Measurements from ENCODE around the gene ST6GALNAC3. TPM values are rescaled to one million over a fixed set of nuclear protein-coding genes. Genes with fewer than 3 reads are reported as not detected.

Gene ST6GALNAC3
- total RNA-seq, 1 experiment from 2014 or later, result 2.2 TPM

DNA sequence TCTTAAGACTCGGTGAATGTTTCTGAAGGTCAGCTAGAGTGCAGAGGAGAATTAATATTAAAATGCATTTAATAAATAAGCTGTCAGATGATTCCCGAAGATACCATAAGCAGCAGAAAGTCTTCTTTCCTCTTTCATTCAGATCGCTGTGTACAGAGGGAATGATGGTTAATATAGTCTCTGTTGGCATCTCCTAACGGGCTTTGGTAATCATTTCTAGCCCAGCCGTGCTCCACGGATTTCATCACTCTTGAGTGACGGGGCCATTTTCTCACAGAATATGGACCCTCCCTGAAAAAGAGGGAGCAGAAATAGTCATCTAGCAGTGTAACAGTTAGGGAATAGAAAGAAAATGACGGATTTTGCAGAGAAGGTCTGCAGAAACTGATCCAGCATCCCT is 103.1 kb downstream of the ST6GALNAC3 start:
- no peaks in the 10 kb centered on the region for H3K79me2 ChIP-seq (ENCODE audit: insufficient read depth, low read length)
- H3K36me3 ChIP-seq (ENCODE audit: control insufficient read depth in 1 of 2, insufficient read depth in 2 of 2, low read length in 2 of 2), result no peaks in the 10 kb centered on the region
- H3K4me2 ChIP-seq (ENCODE audit: low read length), result no peak overlapping the region
- no peak for DNase-seq (ENCODE audit: low read depth, low spot score)
- intact Hi-C loops (cut with micrococcal nuclease), result no loop called here
- H3K27me3 ChIP-seq (ENCODE audit: insufficient read depth, low read length), result no peaks in the 10 kb centered on the region
- no TSS peak for BruUV-seq (replicated peaks)
- H3K9ac ChIP-seq (ENCODE audit: low read length), result no peak overlapping the region
- ChIA-PET POLR2A (no interaction called here), CTCF (no interaction called here), RAD21 (ENCODE audit: low non-redundant PET in 1 of 2, low total read pairs in 2 of 2, uncharacterized antibody in 2 of 2, unreplicated experiment in 2 of 2) (no interaction called here)
- peaks cover 3% of the 10 kb centered on the region; the same call in 1 of the 2 replicates for H3K9me2 ChIP-seq (ENCODE audit: insufficient read depth)
- no peak overlapping the region for H3K27ac ChIP-seq (ENCODE audit: low read depth, low read length)
- no peak overlapping the region for H2AFZ ChIP-seq (ENCODE audit: low read depth, low read length, poor library complexity, severe bottlenecking)
- H3K9me3 ChIP-seq (ENCODE audit: control insufficient read depth in 1 of 2, insufficient read depth in 1 of 2, low read depth in 1 of 2, low read length in 2 of 2), result no peaks in the 10 kb centered on the region
- H4K20me1 ChIP-seq (ENCODE audit: insufficient read depth), result no peaks in the 10 kb centered on the region
- peaks cover 0 to 4% of the 10 kb centered on the region in 2 experiments; a peak in 1 of 4 replicates for H3K4me1 ChIP-seq (ENCODE audit: control insufficient read depth in 1 of 2, insufficient read depth in 2 of 2, low read length in 2 of 2)
- TF ChIP-seq SIN3A (IDR thresholded peaks at IDR 0.05; ENCODE audit: low read depth) (no peak), FOSL1 (IDR thresholded peaks at IDR 0.05; ENCODE audit: low read depth) (no peak)
- ATAC-seq, result no peak
- H3K4me3 ChIP-seq (replicated peaks in 1 of 2; ENCODE audit: low read depth in 1 of 2, low read length in 2 of 2), result no peak overlapping the region

DNA sequence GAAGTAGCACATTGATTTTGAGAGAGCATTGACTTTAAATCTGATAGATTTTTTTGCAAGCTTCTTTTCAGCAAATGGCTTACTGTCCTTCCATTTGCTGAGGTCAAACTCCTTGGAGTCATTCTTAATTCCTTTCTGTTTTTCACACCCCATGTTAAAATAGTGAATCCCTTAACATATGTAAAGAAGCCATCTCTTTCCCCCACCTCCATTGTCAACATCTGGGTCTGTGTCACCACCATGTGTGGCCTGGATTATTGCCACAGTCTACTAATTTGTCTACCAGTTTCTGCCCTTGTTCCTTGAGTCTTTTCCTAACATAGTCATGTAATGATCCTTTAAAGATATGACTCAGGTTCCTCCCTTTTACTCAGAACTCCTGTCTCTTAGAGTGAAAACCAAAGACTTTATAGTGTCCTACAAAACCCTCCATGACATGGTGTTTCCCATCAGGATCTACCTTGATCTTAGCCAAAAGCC is 104.7 kb downstream of the ST6GALNAC3 start:
- no peak overlapping the region for H3K9ac ChIP-seq (ENCODE audit: low read length)
- no TSS peak for BruUV-seq (replicated peaks)
- no peaks in the 10 kb centered on the region for H3K27me3 ChIP-seq (ENCODE audit: insufficient read depth, low read length)
- POLR2A ChIA-PET, result no interaction called here
- TF ChIP-seq EGR1 (IDR thresholded peaks at IDR 0.05; ENCODE audit: low read depth), result no peak
- no peaks in the 10 kb centered on the region for H4K20me1 ChIP-seq (ENCODE audit: insufficient read depth)
- no peak overlapping the region for H3K27ac ChIP-seq (ENCODE audit: low read depth, low read length)
- DNase-seq (ENCODE audit: low read depth, low spot score) (no peak), ATAC-seq (no peak)
- H3K36me3 ChIP-seq (ENCODE audit: control insufficient read depth in 1 of 2, insufficient read depth in 2 of 2, low read length in 2 of 2), result no peaks in the 10 kb centered on the region
- peaks cover 3% of the 10 kb centered on the region; the same call in 1 of the 2 replicates for H3K9me2 ChIP-seq (ENCODE audit: insufficient read depth)
- no peaks in the 10 kb centered on the region for H3K9me3 ChIP-seq (ENCODE audit: control insufficient read depth in 1 of 2, insufficient read depth in 1 of 2, low read depth in 1 of 2, low read length in 2 of 2)
- no peak overlapping the region for H3K4me3 ChIP-seq (replicated peaks in 1 of 2; ENCODE audit: low read depth in 1 of 2, low read length in 2 of 2)
- CTCF ChIA-PET, result no interaction called here
- no peaks in the 10 kb centered on the region for H3K79me2 ChIP-seq (ENCODE audit: insufficient read depth, low read length)
- intact Hi-C loops (cut with micrococcal nuclease), result no loop called here
- no peak overlapping the region for H2AFZ ChIP-seq (ENCODE audit: low read depth, low read length, poor library complexity, severe bottlenecking)
- RAD21 ChIA-PET (ENCODE audit: low non-redundant PET in 1 of 2, low total read pairs in 2 of 2, uncharacterized antibody in 2 of 2, unreplicated experiment in 2 of 2), result no interaction called here
- peaks cover 0 to 4% of the 10 kb centered on the region in 2 experiments; a peak in 1 of 4 replicates for H3K4me1 ChIP-seq (ENCODE audit: control insufficient read depth in 1 of 2, insufficient read depth in 2 of 2, low read length in 2 of 2)
- H3K4me2 ChIP-seq (ENCODE audit: low read length), result no peak overlapping the region

- CTCF ChIA-PET, result no interaction called here
- Histone ChIP-seq H2AFZ (ENCODE audit: low read depth, low read length, poor library complexity, severe bottlenecking) (no peak overlapping the region), H4K20me1 (ENCODE audit: insufficient read depth) (no peaks in the 10 kb centered on the region), H3K9me3 (ENCODE audit: control insufficient read depth in 1 of 2, insufficient read depth in 1 of 2, low read depth in 1 of 2, low read length in 2 of 2) (no peaks in the 10 kb centered on the region), H3K79me2 (ENCODE audit: insufficient read depth, low read length) (no peaks in the 10 kb centered on the region), H3K36me3 (ENCODE audit: control insufficient read depth in 1 of 2, insufficient read depth in 2 of 2, low read length in 2 of 2) (no peaks in the 10 kb centered on the region), H3K4me3 (replicated peaks in 1 of 2; ENCODE audit: low read depth in 1 of 2, low read length in 2 of 2) (no peak overlapping the region), H3K27ac (ENCODE audit: low read depth, low read length) (no peak overlapping the region), H3K4me2 (ENCODE audit: low read length) (no peak overlapping the region), H3K9me2 (ENCODE audit: insufficient read depth) (no peaks in the 10 kb centered on the region), H3K27me3 (ENCODE audit: insufficient read depth, low read length) (no peaks in the 10 kb centered on the region), H3K4me1 (ENCODE audit: control insufficient read depth in 1 of 2, insufficient read depth in 2 of 2, low read length in 2 of 2) (peaks cover 0 to 6% of the 10 kb centered on the region in 2 experiments; a peak in 1 of 4 replicates), H3K9ac (ENCODE audit: low read length) (no peak overlapping the region)
- TF ChIP-seq EZH2 (IDR thresholded peaks at IDR 0.05) (no peak), EZH2phosphoT487 (IDR thresholded peaks at IDR 0.05; ENCODE audit: borderline replicate concordance) (no peak), RAD21 (IDR thresholded peaks at IDR 0.05; ENCODE audit: low read depth) (no peak), CBX3 (IDR thresholded peaks at IDR 0.05; ENCODE audit: low read depth) (no peak), ELF1 (IDR thresholded peaks at IDR 0.05; ENCODE audit: borderline replicate concordance, low read depth) (no peak)
- TF ChIP-seq, protein P1, sequence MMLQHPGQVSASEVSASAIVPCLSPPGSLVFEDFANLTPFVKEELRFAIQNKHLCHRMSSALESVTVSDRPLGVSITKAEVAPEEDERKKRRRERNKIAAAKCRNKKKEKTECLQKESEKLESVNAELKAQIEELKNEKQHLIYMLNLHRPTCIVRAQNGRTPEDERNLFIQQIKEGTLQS (IDR thresholded peaks at IDR 0.05), result no peak
- no TSS peak for BruUV-seq (replicated peaks)
- intact Hi-C loops (cut with micrococcal nuclease), result no loop called here
- ATAC-seq (no peak), DNase-seq (ENCODE audit: low read depth, low spot score) (no peak)
- RAD21 ChIA-PET (ENCODE audit: low non-redundant PET in 1 of 2, low total read pairs in 2 of 2, uncharacterized antibody in 2 of 2, unreplicated experiment in 2 of 2), result no interaction called here
- POLR2A ChIA-PET, result no interaction called here
These were observed 110.7 kb downstream of the ST6GALNAC3 start for GRCh38 chr1:76185207-76185606.

Data from HCT116 (cell line).